AG10803 (cell line): ENCODE measurements around the gene NEURL4.

Experiments
- DNase-seq: peaks from one replicate; pipeline ENCODE4 v3.0.0; 2010; ENCODE audit warnings: low read depth
- H3K4me3 ChIP-seq: 2 replicates; pipeline ENCODE4 v1.5.1; 2011; ENCODE audit warnings: mild to moderate bottlenecking, low read length, control low read depth
- CTCF ChIP-seq: conservative IDR thresholded peaks from 2 replicates; pipeline ENCODE4 v1.5.1; 2011; ENCODE audit warnings: mild to moderate bottlenecking, low read length, control low read depth, inconsistent platforms

NEURL4 gene

GRCh38 chr17:7306911-7307685 lies 22.0 kb downstream of the NEURL4 start, which contains the start of gene EIF5A:
TSS of gene EIF5A (plus strand) at chr17:7307628. CDS start at chr17:7309636, 2,008 bp downstream.
- peak within 1 kb of the TSS; percentile 93 for H3K4me3 ChIP-seq
- TF ChIP-seq CTCF = no peak
- DNase-seq = peak; percentile 100

- no peak for TF ChIP-seq CTCF
- H3K4me3 ChIP-seq = no peak overlapping the region
- no peak for DNase-seq
Measured at GRCh38 chr17:7304179-7304578, 25.0 kb downstream of the NEURL4 start.

- peak; percentile 79 for DNase-seq
- TF ChIP-seq CTCF = peak; percentile 56
- no peak overlapping the region for H3K4me3 ChIP-seq
Measured at GRCh38 chr17:7296189-7296861, 32.8 kb downstream of the NEURL4 start.

GRCh38 chr17:7295230-7296180 lies 33.6 kb downstream of the NEURL4 start:
- DNase-seq = no peak
- no peak overlapping the region for H3K4me3 ChIP-seq
- no peak for TF ChIP-seq CTCF

- H3K4me3 ChIP-seq = no peak within 1 kb of the TSS
- DNase-seq = no peak
- TF ChIP-seq CTCF = no peak
Measured at GRCh38 chr17:7294614-7295153, 34.5 kb downstream of the NEURL4 start, which contains the start of gene YBX2. TSS of gene YBX2 (minus strand) at chr17:7294639. CDS start at chr17:7294500, 139 bp downstream.

- no peak overlapping the region for H3K4me3 ChIP-seq
- TF ChIP-seq CTCF = no peak
- DNase-seq = no peak
Measured at GRCh38 chr17:7293816-7294613, 35.1 kb downstream of the NEURL4 start.
